NCI-H748 (cell line): ENCODE measurements around the gene PTF1A.
A peak's percentile ranks its signal among the peaks of the same experiment; 100 is the strongest.

ENCODE experiments used
- DNase-seq: peaks from one replicate; lab custom pipeline; 2025; ENCODE audit not compliant: unreplicated experiment; lab: John Stamatoyannopoulos, UW

PTF1A gene, protein sequence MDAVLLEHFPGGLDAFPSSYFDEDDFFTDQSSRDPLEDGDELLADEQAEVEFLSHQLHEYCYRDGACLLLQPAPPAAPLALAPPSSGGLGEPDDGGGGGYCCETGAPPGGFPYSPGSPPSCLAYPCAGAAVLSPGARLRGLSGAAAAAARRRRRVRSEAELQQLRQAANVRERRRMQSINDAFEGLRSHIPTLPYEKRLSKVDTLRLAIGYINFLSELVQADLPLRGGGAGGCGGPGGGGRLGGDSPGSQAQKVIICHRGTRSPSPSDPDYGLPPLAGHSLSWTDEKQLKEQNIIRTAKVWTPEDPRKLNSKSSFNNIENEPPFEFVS

DNA sequence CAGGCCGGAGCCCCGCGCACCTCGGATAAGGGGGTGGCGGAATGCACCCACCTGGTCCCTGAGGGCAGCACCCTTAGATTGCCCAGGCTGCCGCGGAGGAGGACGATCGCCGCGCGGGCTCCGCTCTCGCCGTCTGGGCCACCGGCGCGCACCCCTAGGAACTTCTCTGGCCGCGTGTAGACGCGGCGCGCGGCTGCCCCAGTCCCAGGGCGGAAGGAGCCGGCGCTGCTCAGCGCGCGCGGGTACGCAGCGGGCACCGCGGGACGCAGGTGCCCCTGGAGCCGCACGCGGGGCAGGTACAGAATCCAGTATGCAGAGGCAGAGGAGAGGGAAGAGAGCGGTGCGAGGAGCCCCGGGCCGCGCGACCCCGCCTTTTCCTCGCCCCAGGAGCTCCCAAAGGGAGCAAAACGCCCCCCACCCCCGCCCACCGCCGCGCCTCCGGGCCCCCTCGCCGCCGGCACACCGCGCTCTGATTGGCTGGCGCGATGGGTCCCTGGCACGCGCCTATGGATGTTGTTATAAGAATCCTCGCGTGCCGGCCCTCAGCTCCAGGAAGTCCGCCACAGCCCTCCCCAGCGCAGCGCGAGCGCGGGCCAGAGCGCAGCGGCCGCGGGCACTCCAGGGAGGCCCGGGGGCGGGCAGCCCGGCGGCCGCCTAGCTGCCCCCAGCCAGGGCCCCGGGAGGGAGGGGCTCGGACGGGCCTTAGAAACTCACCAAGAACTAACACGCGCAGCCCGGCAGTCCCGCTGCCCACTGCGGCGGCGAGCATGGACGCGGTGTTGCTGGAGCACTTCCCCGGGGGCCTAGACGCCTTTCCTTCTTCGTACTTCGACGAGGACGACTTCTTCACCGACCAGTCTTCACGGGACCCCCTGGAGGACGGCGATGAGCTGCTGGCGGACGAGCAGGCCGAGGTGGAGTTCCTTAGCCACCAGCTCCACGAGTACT lies at the start of gene PTF1A:
Gene PTF1A (plus strand): TSS at position 549 of the 948 bp plus-strand sequence. CDS start 219 bp downstream, at position 768.
- DNase-seq = peak; percentile 72

DNA sequence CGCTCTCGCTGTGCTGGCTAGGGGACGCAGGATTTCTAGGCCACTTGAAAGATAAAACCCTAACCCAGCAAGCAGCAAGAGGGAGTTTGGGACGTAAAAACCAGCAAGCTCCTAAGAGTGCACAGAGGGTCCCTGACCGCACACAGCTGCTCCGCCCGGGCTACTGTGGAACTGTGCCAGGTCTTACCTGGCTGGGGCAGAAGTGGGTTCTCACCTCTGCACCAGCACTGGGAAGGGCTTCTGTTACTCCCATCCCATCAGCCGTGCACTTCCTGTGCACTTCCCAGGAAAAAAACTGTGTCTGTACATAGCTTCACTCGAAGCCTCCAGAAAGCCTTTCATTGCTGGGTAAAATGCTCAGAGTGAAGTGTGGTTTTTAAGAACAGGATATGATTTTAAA lies 45.9 kb upstream of the PTF1A start:
- DNase-seq = peak; percentile 53

DNA sequence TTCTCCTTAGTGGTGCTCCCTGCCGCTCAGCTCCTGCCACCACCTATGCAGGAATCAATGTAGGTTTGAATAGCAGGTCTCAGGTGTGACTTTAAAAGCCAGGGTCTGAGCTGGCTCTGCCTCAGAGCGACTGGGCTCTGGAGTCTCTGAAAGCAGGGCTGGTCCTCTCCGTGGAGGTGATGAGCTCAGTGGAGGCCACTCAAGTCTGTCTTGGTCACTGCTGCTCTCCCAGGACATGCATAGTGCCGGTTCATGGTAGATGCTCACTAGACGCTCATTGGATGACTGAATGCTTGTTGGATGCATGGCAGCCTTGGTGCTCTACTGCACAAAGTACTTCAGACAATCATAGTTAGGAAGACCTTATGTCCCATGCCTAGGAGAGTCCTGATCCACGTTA lies 45.1 kb upstream of the PTF1A start:
- no peak for DNase-seq

DNA sequence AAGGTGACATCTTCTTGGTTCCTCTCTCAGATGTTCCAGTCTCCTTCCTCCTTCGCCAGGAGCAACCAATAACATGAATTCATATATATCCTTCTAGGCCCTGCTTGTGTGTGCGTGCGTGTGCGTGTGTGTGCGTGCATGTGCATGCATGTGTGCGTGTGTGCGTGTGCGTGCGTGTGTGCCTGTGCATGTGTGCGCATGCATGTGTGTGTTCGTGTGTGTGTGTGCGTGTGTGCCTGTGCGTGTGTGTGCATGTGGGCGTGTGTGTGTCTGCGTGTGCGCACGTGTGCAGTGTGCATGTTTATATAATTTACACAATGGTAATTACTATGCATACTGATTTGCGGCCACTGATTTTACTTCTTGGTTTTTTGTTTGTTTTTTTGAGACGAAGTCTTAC lies 43.9 kb upstream of the PTF1A start:
- no peak for DNase-seq

DNA sequence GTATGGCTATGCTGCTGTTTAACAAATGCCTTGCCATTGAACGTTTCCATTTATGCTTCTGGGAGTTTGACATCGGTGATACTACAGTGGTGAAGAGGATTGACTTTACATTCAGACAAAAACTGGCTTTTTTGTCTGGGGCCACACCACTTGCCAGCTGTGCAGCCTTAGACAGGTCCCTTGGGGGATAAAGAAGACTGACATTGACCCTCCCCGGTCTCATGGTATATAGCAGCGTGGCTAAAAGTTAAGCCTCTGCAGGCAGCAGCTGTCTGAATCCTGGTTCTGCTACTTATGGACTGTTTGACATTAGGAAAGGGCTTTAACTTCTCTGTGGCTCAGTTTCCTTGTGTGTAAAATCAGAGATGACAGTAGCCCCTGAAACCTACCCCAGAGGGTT lies 42.0 kb upstream of the PTF1A start:
- DNase-seq = no peak

DNA sequence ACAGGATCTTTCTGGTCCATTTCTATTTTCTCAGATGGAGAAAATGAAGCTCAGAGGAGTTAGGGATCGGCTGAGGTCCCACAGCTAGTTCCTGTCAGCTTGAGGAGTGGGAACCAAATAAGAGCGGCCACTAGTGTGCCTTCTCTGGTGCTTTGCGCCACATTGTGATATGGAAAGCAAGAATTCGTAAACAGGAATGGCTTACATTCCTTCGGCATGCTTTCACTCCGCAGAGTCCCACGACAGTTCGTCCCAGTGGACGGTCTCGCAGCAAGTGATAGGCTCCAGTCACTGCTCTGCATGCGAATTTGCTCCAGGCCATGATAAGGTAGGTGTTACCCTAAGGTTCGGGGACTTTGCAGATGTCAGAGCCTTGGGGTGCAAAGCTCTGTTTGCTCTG lies 41.5 kb upstream of the PTF1A start:
- DNase-seq = no peak

DNA sequence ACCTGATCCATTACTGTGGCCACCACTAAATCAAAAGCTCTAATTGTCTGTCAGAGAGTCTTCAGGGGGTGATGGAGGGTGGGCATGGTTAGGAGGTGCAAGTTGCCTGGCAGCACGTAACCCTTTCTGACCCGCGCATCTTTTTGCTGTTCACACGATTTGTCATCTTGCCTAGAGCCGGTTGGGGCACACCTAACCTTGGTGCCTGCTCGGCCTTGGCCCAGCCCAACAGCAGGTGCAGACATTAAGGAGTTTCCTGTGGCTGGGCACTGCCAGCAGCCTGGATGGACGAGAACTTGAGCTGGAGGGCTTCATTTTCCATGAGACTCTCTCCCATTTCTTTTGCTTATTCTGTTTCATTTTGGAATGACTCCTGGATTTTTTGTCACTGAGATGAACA lies 41.0 kb upstream of the PTF1A start:
- peak; percentile 16 for DNase-seq

DNA sequence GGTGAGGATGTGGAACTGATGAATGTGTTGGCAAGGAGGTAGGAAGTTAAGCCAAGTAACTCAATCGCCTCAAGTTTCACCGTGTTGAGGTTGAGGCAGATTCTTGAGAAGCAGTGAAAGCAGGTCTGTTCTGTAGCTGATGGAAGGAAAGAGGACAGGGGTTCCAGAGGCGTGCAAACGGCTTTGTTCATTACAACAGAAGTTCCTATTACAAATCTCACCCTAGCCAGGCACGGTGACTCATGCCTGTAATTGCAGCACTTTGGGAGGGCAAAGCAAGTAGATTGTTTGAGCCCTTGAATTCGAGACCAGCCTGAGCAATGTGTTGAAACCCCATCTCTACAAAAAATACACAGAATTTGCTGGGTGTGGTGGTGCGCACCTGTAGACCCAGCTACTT lies 36.9 kb upstream of the PTF1A start:
- DNase-seq = no peak

DNA sequence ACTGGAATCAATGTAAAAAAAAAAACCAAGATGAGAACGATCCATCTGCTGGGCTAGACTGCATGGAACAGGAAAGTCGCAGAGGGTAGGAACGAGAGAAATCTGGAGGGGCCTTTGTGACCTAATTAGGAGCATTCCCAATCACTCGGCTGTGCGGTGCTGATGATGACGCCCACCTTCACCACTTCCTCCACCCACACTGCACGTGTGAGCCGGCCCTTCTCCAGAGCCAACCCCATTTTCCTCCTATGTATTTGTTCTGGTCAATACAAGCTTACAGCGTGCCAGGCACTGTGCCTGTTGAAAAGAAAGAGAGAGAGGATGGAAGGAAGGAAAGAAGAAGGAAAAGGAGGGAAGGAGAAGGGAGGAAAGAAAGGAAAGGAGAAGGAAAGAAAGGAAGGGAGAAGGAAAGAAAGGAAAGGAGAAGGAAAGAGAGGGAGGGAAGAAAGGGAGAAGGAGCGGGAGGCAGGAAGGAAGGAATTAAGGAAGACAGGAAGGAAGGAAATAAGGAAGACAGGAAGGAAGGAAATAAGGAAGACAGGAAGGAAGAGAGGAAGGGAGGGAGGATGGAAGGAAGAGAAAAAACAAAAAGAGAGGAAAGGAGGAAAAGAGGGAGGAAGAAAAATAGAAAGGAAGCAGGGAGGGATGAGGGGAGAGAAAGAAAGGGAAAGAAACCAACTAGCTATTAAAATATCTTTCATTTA lies 35.5 kb upstream of the PTF1A start:
- no peak for DNase-seq

DNA sequence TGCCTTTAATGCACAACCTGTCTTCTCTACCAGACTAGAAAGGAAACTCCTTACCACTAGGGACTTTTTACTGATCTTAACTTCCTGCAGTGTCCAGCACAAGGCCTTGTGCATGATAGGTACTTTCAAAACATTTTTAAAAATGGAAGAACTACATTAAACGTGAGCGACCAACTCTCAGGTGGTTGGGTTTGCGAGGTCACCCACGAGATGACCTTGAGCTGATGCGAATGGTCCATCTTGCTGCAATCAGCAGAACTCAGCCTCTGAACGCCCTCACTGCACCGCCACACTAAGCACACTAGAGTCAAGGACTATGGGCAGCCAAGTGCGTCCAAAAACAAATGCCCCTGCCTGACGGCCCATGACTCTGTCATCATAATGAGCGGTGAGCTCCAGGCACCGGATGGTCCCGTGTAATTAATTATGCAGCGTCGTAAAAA lies 34.9 kb upstream of the PTF1A start:
- peak; percentile 27 for DNase-seq

DNA sequence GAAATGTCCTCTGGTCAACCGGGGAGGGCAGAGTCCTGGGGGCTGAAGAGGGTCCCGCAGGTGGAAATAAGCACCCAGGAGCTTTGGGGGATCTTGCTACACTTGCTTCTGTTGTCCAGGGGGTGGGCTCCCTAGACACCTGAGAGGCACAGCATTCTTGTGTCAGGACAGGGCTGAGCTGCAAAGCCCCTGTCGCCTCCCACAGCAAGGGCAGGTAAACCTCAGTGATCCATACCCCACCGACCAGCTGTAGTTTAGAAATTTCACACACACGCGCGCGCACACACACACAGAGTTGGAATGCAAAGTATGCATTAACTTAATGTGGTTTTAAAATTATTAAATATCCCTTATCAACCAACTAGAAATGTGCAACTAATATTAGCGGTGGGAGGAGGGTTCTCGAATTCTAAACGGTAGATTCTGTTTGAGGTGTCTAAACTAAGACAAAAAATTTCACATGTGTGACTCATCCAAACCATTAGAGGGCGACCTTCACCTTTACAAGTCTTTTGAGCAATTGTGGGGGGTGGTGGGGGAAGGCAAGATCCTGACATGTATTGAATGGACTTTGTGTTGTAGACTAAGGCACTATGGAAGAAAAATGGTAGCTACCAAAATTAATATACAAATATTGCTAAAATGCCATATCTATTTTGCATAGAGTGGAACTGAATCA lies 34.3 kb upstream of the PTF1A start:
- DNase-seq = peak; percentile 71

DNA sequence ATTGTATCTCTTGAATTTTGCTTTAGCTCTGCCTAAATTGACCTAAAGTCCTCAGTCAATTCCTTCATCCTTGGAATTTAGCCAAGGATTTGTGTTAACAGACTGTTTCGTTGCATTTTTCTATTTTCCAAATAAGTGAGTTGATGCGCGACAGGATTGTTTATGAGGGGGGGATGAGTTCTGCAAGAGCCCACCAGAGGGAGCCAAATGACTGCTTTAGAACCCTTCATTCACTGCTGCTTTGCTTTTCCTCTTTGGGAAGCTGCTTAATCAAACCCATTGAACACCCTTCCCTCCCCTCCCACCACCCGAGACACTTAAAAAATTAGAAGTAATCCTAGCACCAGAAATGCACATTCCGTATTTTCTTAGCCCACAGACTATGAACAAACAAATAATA lies 33.7 kb upstream of the PTF1A start:
- DNase-seq = peak; percentile 73

DNA sequence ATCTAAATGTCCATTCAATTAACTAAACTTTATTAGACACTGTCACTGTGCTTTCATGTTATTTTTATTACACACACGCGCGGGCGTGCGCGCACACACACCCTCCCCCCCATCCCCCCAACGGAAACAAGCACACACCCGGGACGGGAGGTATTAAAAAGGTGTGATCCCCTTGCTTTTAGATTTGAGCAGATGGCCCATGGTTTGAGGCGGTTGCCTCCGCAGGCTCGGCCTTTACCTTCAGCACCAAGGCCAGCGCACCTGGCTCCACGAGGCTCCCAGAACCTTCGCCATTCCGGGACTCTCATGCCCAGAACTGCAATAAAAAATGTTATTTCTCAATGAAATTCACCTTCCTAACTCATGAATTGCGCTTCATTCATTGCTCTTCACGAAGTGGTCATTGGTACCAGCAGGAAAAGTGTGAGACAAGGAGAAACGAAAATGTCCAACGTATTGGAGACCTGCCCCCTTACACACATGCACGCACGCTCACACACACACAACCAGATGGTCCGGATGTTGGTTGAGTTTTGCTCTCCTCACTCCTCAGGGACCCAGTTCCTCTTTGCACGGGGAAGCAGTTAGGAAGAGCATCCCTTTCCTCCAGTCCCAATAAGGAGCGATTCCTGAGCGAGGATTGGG lies 20.8 kb upstream of the PTF1A start:
- no peak for DNase-seq

DNA sequence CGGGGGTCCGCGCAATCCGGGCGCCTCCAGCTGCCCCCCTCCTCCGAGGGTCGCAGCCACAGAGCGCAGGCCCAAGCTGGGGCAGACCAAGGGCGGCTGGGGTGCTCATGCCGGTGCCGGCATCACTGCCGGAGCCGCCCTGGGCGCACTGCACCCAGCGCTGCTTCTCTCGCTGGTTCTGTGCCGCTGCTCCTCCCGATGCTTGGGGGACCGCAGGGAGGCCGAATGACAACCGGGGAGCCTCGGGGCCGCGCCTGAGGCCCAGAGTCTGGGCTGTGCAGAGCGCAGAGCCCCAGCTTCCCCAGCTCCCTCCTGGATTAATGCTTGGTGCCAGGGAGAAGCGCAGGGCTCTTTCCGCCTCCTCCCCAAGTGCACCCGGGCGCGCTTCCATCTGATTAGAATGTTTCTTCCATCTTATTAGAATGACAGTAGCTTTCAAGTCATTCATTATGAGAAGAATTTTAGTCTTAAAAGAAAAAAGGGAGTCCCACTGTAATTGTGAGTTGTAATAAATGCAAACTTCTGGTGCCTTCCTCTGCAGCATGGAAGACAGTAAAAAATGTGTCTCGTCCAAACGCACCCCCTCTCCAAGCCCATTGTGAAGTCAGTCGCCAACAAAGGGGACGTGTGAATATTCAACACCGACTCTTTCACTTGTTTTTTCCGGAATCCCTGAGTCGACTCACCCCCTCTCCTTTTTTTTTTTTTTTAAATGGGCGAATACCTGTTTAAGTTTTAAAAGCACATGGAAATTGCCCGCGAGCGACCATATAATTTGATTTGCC lies 19.5 kb upstream of the PTF1A start:
- peak; percentile 20 for DNase-seq

DNA sequence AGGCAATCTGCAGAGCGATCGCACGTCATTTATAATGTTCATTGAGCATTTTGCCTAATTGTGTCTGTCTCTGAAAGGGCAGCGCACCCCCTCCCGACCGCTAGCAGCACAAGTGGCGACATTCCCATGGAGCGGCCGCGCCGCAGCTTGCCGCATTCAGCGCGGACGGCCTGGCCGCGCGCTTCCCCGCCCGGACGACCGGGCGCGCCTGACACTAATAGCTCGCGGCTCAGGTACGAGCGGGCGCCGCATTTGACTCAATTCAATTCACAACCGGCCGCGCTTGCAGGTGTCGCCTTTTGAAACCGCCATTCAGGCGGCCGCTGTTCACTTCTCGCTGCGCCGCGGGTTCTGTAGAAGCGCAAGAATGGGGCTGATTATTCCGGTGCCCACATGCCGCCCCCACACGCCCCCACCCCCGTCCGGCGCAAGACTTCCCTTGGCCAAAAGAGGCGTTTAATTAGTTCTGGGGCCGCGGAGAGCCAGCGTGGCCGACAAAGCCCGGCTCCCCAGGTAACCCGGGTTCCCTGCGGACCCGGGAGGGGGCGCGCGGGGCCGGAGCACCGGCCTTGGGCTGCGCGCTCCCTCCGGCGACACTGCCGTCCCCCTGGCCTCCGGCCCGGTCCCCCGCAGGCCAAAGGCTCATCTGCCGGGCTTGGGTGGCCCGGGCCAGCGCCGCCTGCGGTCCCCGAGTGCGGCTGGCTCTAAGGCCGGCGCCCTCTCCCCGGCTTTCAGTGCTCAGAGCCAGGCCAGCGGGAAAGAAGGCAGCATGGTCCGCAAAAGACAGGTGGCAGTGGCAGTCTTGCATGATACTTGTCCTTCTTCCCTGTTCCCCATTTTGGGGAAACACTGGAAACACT lies 18.7 kb upstream of the PTF1A start:
- no peak for DNase-seq

DNA sequence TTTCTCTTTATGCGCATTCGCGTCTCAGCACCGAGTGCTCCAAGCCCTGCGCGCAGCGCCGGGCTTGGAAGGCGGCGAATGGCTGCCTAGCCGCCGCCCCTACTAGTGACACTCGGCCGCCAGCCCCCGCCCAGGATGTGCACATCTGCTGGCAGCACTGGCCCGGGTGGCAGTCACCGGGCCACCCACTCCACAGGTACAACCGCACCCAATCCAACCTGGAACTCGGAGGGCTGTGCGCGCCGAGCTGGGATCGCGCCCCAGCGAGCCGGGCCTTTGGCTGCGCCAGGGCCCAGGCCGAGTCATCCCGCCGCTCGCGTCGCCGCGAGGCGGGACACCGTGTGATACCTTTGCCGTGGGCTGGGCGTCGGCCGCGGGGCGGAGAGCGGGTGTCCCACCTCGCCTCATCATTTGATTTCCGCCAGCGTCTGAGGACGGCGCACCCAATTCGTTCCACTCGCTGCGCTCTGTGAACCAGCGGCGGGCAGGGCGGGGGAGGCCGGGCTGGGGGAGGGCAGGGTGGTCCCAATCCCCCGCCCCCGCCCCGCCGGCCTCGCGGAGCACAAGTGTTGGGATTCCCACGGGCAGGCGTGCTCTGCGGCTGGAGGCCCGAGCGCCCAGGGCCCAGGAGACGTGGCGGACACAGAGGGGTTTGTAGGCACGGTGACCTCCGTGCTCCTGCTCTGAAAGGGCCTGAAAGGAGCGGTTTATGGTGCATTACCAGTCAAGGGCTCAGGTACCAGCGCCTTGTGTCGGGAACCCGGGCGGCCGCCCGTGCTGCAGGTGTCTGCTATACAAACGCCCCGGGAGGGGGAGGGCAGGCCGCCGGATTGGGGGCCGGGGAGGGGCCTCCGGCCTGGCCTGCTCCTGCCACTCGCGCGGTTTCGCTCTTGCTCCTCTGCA lies 17.8 kb upstream of the PTF1A start:
- DNase-seq = no peak

DNA sequence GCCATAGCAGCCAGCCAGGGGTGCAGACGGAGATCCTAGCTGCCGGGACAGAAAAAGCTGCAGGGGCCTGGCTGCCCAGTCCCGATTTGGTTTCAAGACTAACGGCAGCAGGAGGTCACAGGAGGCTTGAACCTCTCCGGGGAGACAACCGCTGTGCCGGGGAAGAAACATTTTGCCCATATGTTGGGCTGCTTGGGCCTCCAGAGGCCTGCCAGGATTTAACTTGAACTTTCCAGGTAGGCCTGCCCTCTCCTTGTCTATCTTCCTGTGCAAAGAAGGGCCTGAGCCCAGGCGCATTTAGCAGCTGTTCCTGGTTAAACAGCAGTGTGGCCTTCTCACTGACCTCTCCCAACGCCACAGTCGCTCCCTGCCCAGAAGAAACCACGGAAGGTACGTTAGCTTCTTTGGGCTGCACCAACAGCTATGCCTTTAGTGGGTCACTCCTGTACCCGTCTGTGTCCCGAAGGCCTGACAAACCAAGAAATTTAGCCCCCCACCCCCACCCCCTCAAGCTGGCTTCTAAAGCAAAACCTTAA lies 17.1 kb upstream of the PTF1A start:
- no peak for DNase-seq
